Upper lobe of left lung (tissue), 4 donors: ENCODE data around the gene STEAP1B.

Experiments
- EP300 ChIP-seq, 4 donors: sonication (generic); formaldehyde crosslinking; IDR thresholded peaks; one replicate each; pipeline ENCODE4 v1.5.1; 2017; ENCODE audit warnings: antibody characterized with exemption in 4 of 4, control low read depth in 2 of 4
- TF ChIP-seq, protein P1 (sequence below), 6 experiments: fragments of 450-650 bp in 4 of 6; fragments of 200-600 bp in 2 of 6; sonication (generic) in 2 of 6; IDR thresholded peaks; one replicate each; pipeline ENCODE4 v1.5.1; 2016 to 2019; ENCODE audit warnings: antibody characterized with exemption in 6 of 6

- TF ChIP-seq EP300 (IDR thresholded peaks at IDR 0.05) = no peak
- TF ChIP-seq, protein P1, sequence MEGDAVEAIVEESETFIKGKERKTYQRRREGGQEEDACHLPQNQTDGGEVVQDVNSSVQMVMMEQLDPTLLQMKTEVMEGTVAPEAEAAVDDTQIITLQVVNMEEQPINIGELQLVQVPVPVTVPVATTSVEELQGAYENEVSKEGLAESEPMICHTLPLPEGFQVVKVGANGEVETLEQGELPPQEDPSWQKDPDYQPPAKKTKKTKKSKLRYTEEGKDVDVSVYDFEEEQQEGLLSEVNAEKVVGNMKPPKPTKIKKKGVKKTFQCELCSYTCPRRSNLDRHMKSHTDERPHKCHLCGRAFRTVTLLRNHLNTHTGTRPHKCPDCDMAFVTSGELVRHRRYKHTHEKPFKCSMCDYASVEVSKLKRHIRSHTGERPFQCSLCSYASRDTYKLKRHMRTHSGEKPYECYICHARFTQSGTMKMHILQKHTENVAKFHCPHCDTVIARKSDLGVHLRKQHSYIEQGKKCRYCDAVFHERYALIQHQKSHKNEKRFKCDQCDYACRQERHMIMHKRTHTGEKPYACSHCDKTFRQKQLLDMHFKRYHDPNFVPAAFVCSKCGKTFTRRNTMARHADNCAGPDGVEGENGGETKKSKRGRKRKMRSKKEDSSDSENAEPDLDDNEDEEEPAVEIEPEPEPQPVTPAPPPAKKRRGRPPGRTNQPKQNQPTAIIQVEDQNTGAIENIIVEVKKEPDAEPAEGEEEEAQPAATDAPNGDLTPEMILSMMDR (IDR thresholded peaks at IDR 0.05) = no peak
Observed at GRCh38 chr7:22542254-22542653, 42.3 kb upstream of the STEAP1B start.
